Smooth muscle cell (in vitro differentiated cells): Measurements from ENCODE around the gene EYA4. TPM values are rescaled to one million over a fixed set of nuclear protein-coding genes. Genes with fewer than 3 reads are reported as not detected.

Experiments
- DNase-seq: peaks from one replicate; lab custom pipeline; 2025; ENCODE audit not compliant: unreplicated experiment; lab: John Stamatoyannopoulos, UW
- H2AFZ ChIP-seq: fragments of 200-600 bp; sonication (generic); 2 replicates; pipeline ENCODE4 v1.6.0; 2016; ENCODE audit warnings: antibody characterized with exemption, low read depth, mild to moderate bottlenecking
- H3F3A ChIP-seq: fragments of 200-600 bp; sonication (generic); 2 replicates; pipeline ENCODE4 v1.6.0; 2017; ENCODE audit warnings: antibody characterized with exemption, low read depth
- H3K27ac ChIP-seq: fragments of 200-600 bp; sonication (generic); 2 replicates; pipeline ENCODE4 v1.5.1; 2016; ENCODE audit warnings: low read depth, mild to moderate bottlenecking
- H3K27me3 ChIP-seq: fragments of 200-600 bp; sonication (generic); 2 replicates; pipeline ENCODE4 v1.6.1; 2016; ENCODE audit warnings: low read depth, mild to moderate bottlenecking
- H3K36me3 ChIP-seq: fragments of 200-600 bp; sonication (generic); 2 replicates; pipeline ENCODE4 v1.5.1; 2016; ENCODE audit warnings: low read depth
- H3K4me1 ChIP-seq: fragments of 200-600 bp; sonication (generic); 2 replicates; pipeline ENCODE4 v1.5.1; 2016; ENCODE audit warnings: low read depth
- H3K4me2 ChIP-seq: fragments of 200-600 bp; sonication (generic); 2 replicates; pipeline ENCODE4 v1.6.0; 2016; ENCODE audit warnings: mild to moderate bottlenecking
- H3K4me3 ChIP-seq: fragments of 200-600 bp; sonication (generic); 2 replicates; pipeline ENCODE4 v1.5.1; 2016; ENCODE audit warnings: mild to moderate bottlenecking
- H3K79me2 ChIP-seq: fragments of 200-600 bp; sonication (generic); 2 replicates; pipeline ENCODE4 v1.6.0; 2016; ENCODE audit warnings: low read depth, mild to moderate bottlenecking
- H3K9ac ChIP-seq: fragments of 200-600 bp; sonication (generic); 2 replicates; pipeline ENCODE4 v1.6.0; 2016; ENCODE audit warnings: low read depth
- H3K9me3 ChIP-seq: fragments of 200-600 bp; sonication (generic); replicated peaks from 2 replicates; pipeline ENCODE4 v1.5.1; 2016; ENCODE audit warnings: low read depth
- H4K20me1 ChIP-seq: fragments of 200-600 bp; sonication (generic); 2 replicates; pipeline ENCODE4 v1.6.0; 2016; ENCODE audit warnings: low read depth
- CTCF ChIP-seq: fragments of 200-600 bp; sonication (generic); IDR thresholded peaks from 2 replicates; pipeline ENCODE4 v1.5.1; 2017; ENCODE audit warnings: borderline replicate concordance, mild to moderate bottlenecking, antibody characterized with exemption; ENCODE audit not compliant: insufficient read depth, poor library complexity, severe bottlenecking
- WGBS: methylation state at CpG from one replicate; pipeline ENCODE4 v1.1.7; 2016; ENCODE audit warnings: low lambda C conversion rate; 5-methylcytosine and 5-hydroxymethylcytosine counted together
- polyA plus RNA-seq: library from polyadenylated mRNA; unstranded; fragments of >200 nt; fragmentation: Nextera tagmentation; extraction: Ambion mirVana; gene quantifications from 2 replicates; pipeline ENCODE4 v1.2.1, GENCODE V29; 2016
- total RNA-seq: library from RNA; depleted of rRNA; stranded (reverse); fragments of >200 nt; gene quantifications from 2 replicates; pipeline ENCODE4 v1.2.3, GENCODE V29; 2014

Gene EYA4
- total and polyA plus RNA-seq, 2 experiments from 2014 or later, result 1.3 TPM; not detected in 1

- Histone ChIP-seq H3K36me3 (no peaks in the 10 kb centered on the region), H3F3A (no peaks in the 10 kb centered on the region), H3K27ac (no peak overlapping the region), H2AFZ (no peak overlapping the region), H3K27me3 (peaks cover 5% of the 10 kb centered on the region), H3K79me2 (no peaks in the 10 kb centered on the region), H3K4me3 (no peak overlapping the region), H3K9ac (no peak overlapping the region), H3K9me3 (no peaks in the 10 kb centered on the region), H4K20me1 (no peaks in the 10 kb centered on the region), H3K4me1 (no peaks in the 10 kb centered on the region), H3K4me2 (no peak overlapping the region)
- 77% methylated on average over 5 of the region's 5 CpGs for WGBS
- DNase-seq, result no peak
- TF ChIP-seq CTCF, result no peak
Measured at GRCh38 chr6:133526436-133526835, 285.3 kb downstream of the EYA4 start.

DNA sequence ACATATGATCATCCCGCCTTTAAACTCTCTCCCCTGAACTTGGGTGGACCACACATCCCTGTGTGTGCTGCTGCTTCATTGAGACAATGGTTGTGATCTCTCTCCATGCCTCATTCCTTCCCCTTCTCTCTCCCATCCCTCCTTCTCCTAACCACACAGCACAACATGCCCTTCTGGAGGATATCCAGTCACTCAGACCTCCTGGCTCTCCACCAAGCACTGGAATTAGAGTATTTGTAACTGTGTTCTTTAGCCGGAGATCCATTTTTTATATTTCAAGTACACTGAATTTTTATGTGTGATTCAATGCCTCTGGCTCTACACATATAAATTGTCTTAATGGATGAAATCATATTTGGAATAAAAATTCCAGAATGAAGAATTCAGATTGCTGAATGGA is 287.4 kb downstream of the EYA4 start:
- Histone ChIP-seq H3K79me2 (no peaks in the 10 kb centered on the region), H3K36me3 (no peaks in the 10 kb centered on the region), H3K9me3 (no peaks in the 10 kb centered on the region), H3K27me3 (peaks cover 13% of the 10 kb centered on the region), H3K4me2 (no peak overlapping the region), H3K27ac (no peak overlapping the region), H3K4me3 (no peak overlapping the region), H2AFZ (no peak overlapping the region), H4K20me1 (no peaks in the 10 kb centered on the region), H3F3A (no peaks in the 10 kb centered on the region), H3K4me1 (no peaks in the 10 kb centered on the region), H3K9ac (no peak overlapping the region)
- WGBS, result 91% methylated on average over 2 of the region's 2 CpGs
- no peak for DNase-seq
- TF ChIP-seq CTCF, result no peak

GRCh38 chr6:133532908-133533307 is 291.8 kb downstream of the EYA4 start:
- TF ChIP-seq CTCF, result no peak
- no peaks in the 10 kb centered on the region for H4K20me1 ChIP-seq
- DNase-seq, result no peak
- no peaks in the 10 kb centered on the region for H3K36me3 ChIP-seq
- no peaks in the 10 kb centered on the region for H3K9me3 ChIP-seq
- H3K4me2 ChIP-seq, result no peak overlapping the region
- H3K79me2 ChIP-seq, result no peaks in the 10 kb centered on the region
- 85% methylated on average over 7 of the region's 7 CpGs for WGBS
- peaks cover 50% of the 10 kb centered on the region for H3K27me3 ChIP-seq
- H2AFZ ChIP-seq, result no peak overlapping the region
- no peak overlapping the region for H3K9ac ChIP-seq
- no peaks in the 10 kb centered on the region for H3F3A ChIP-seq
- no peak overlapping the region for H3K4me3 ChIP-seq
- H3K27ac ChIP-seq, result no peak overlapping the region
- H3K4me1 ChIP-seq, result no peaks in the 10 kb centered on the region

- H3K79me2 ChIP-seq, result no peaks in the 10 kb centered on the region
- H3K27me3 ChIP-seq, result peaks cover 33% of the 10 kb centered on the region
- no peak for DNase-seq
- no peaks in the 10 kb centered on the region for H4K20me1 ChIP-seq
- H3K9ac ChIP-seq, result no peak overlapping the region
- no peaks in the 10 kb centered on the region for H3F3A ChIP-seq
- H3K9me3 ChIP-seq, result no peaks in the 10 kb centered on the region
- no peak overlapping the region for H3K4me2 ChIP-seq
- no peak for TF ChIP-seq CTCF
- H2AFZ ChIP-seq, result no peak overlapping the region
- H3K36me3 ChIP-seq, result no peaks in the 10 kb centered on the region
- WGBS, result 85% methylated on average over 3 of the region's 3 CpGs
- no peak overlapping the region for H3K4me3 ChIP-seq
- H3K27ac ChIP-seq, result no peak overlapping the region
- H3K4me1 ChIP-seq, result no peaks in the 10 kb centered on the region
Measured at GRCh38 chr6:133539502-133540259, 298.5 kb downstream of the EYA4 start.
